DOHH2 (cell line): ENCODE results near the gene NEGR1.

Source experiments
- H3F3A ChIP-seq: fragments of 200-600 bp; sonication (generic), shearing (Covaris generic); 2 replicates; pipeline ENCODE4 v1.6.0; 2016; ENCODE audit warnings: antibody characterized with exemption, mild to moderate bottlenecking; ENCODE audit not compliant: control insufficient read depth, insufficient read depth
- H3K27ac ChIP-seq: fragments of 200-600 bp; sonication (generic); 2 replicates; pipeline ENCODE4 v1.5.1; 2014; ENCODE audit warnings: low read depth, mild to moderate bottlenecking, low read length, moderate library complexity
- H3K27me3 ChIP-seq: fragments of 200-600 bp; sonication (generic); 2 replicates; pipeline ENCODE4 v1.6.1; 2014; ENCODE audit warnings: mild to moderate bottlenecking, low read length, mixed read lengths; ENCODE audit not compliant: control insufficient read depth
- H3K36me3 ChIP-seq: fragments of 200-600 bp; sonication (generic); 2 replicates; pipeline ENCODE4 v1.6.1; 2014; ENCODE audit warnings: mild to moderate bottlenecking, low read length, moderate library complexity, mixed read lengths; ENCODE audit not compliant: control insufficient read depth
- H3K4me1 ChIP-seq: fragments of 200-600 bp; sonication (generic); 2 replicates; pipeline ENCODE4 v1.6.1; 2014; ENCODE audit warnings: mild to moderate bottlenecking, low read length, mixed read lengths; ENCODE audit not compliant: control insufficient read depth
- H3K4me2 ChIP-seq: fragments of 200-600 bp; sonication (generic); 2 replicates; pipeline ENCODE4 v1.6.0; 2014; ENCODE audit warnings: mild to moderate bottlenecking, low read length, moderate library complexity
- H3K4me3 ChIP-seq: fragments of 200-600 bp; sonication (generic); 2 replicates; pipeline ENCODE4 v1.5.1; 2014; ENCODE audit warnings: mild to moderate bottlenecking, low read length, mixed read lengths
- H3K79me2 ChIP-seq: fragments of 200-600 bp; sonication (generic); 2 replicates; pipeline ENCODE4 v1.6.1; 2014; ENCODE audit warnings: mild to moderate bottlenecking, low read length, mixed read lengths; ENCODE audit not compliant: control insufficient read depth
- H3K9me2 ChIP-seq: fragments of 200-600 bp; sonication (generic); replicated peaks from 2 replicates; pipeline ENCODE4 v1.6.1; 2014; ENCODE audit warnings: mild to moderate bottlenecking, low read length, mixed read lengths; ENCODE audit not compliant: control insufficient read depth
- H3K9me3 ChIP-seq: fragments of 200-600 bp; sonication (generic); 2 replicates; pipeline ENCODE4 v1.6.1; 2014; ENCODE audit warnings: antibody characterized with exemption, low read length, mixed read lengths; ENCODE audit not compliant: control insufficient read depth, insufficient read depth
- H4K20me1 ChIP-seq: fragments of 200-600 bp; sonication (generic); 2 replicates; pipeline ENCODE4 v1.6.0; 2014; ENCODE audit warnings: low read depth, mild to moderate bottlenecking, antibody characterized with exemption, low read length, moderate library complexity; ENCODE audit not compliant: control insufficient read depth, insufficient read depth
- EZH2phosphoT487 ChIP-seq: fragments of 200-600 bp; sonication (generic); IDR thresholded peaks from 2 replicates; pipeline ENCODE4 v1.6.1; 2017; ENCODE audit warnings: borderline replicate concordance, mild to moderate bottlenecking, antibody characterized with exemption, low read length, moderate library complexity, mixed read lengths
- TF ChIP-seq, protein P1 (sequence below): fragments of 200-600 bp; sonication (generic); IDR thresholded peaks from one replicate; pipeline ENCODE4 v1.5.1; 2014; ENCODE audit warnings: antibody characterized with exemption, mild to moderate bottlenecking, low read depth, low read length; ENCODE audit not compliant: poor library complexity, severe bottlenecking

NEGR1 gene

DNA sequence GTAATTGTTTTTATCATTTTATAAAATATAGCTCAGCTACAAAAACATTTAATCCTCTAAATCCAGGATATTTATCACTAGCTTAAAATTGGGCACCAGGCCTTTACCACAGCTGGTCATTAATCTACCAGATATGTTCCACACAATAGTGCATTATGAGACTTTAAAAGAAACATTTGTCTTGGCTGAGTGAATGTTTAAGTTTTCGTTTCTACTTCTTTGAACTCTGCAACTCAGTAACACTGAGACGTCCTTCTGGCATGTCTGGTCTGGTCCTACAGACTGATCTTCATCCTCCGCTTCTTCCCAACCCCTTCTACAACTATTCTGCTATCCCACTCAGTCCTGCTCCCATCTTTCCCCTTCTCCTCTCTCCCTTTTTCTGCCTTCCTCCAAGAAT, 296.2 kb downstream of the NEGR1 start:
- Histone ChIP-seq H4K20me1 (no peaks in the 10 kb centered on the region), H3K4me3 (no peak overlapping the region), H3K9me3 (no peaks in the 10 kb centered on the region), H3K4me1 (no peaks in the 10 kb centered on the region), H3K36me3 (no peaks in the 10 kb centered on the region), H3K79me2 (no peaks in the 10 kb centered on the region), H3K9me2 (no peaks in the 10 kb centered on the region), H3K27ac (no peak overlapping the region), H3F3A (no peaks in the 10 kb centered on the region), H3K4me2 (no peak overlapping the region), H3K27me3 (no peaks in the 10 kb centered on the region)
- no peak for TF ChIP-seq EZH2phosphoT487
- TF ChIP-seq, protein P1, sequence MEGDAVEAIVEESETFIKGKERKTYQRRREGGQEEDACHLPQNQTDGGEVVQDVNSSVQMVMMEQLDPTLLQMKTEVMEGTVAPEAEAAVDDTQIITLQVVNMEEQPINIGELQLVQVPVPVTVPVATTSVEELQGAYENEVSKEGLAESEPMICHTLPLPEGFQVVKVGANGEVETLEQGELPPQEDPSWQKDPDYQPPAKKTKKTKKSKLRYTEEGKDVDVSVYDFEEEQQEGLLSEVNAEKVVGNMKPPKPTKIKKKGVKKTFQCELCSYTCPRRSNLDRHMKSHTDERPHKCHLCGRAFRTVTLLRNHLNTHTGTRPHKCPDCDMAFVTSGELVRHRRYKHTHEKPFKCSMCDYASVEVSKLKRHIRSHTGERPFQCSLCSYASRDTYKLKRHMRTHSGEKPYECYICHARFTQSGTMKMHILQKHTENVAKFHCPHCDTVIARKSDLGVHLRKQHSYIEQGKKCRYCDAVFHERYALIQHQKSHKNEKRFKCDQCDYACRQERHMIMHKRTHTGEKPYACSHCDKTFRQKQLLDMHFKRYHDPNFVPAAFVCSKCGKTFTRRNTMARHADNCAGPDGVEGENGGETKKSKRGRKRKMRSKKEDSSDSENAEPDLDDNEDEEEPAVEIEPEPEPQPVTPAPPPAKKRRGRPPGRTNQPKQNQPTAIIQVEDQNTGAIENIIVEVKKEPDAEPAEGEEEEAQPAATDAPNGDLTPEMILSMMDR: no peak

DNA sequence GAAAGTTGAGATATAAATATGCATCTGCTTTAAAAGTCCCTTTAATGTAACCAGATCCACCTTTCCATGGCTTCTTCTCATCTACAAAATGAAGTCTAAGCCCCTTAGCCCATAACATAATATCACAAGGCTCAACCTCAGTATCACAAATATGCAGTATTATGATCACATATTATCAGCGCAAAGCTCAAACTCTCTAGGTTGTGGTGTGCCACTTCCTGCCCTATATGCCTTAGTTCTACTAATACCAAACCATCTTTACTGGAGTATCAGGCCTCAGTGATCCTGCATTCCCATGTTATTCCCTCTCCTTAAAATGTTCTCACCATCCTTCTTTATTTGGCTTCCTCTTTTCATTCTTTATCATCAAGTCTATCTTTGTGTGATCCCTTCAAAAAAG, 301.8 kb downstream of the NEGR1 start:
- H3K4me2 ChIP-seq: no peak overlapping the region

DNA sequence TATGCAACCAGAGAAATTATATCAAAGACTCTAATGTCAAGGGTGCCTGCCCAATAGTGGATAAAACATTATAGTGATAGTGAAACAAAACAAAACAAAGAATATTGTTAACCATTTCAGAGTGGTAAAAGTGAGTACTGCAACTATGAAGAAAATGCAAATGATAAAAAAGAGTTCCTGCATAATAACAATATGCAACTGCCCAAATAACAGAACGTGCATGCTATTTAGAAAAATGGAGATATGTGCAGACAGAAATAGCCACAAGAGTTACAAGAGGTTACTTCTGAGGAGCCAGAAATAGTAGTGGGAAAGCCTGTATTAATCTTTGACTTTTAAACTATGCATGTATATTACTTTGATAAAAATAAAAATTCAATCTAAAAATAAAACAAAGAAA, 302.5 kb downstream of the NEGR1 start:
- Histone ChIP-seq H3F3A (no peaks in the 10 kb centered on the region), H3K36me3 (no peaks in the 10 kb centered on the region), H3K4me3 (no peak overlapping the region), H3K9me2 (no peaks in the 10 kb centered on the region), H3K4me1 (no peaks in the 10 kb centered on the region), H3K79me2 (no peaks in the 10 kb centered on the region), H4K20me1 (no peaks in the 10 kb centered on the region), H3K4me2 (no peak overlapping the region), H3K27me3 (no peaks in the 10 kb centered on the region), H3K9me3 (no peaks in the 10 kb centered on the region), H3K27ac (no peak overlapping the region)
- TF ChIP-seq, protein P1: no peak
- TF ChIP-seq EZH2phosphoT487: no peak

More for the DNA sequence above, 301.8 kb downstream of the NEGR1 start:
- H3K27me3 ChIP-seq: no peaks in the 10 kb centered on the region
- H3K79me2 ChIP-seq: no peaks in the 10 kb centered on the region
- H3F3A ChIP-seq: no peaks in the 10 kb centered on the region
- no peaks in the 10 kb centered on the region for H3K4me1 ChIP-seq
- no peaks in the 10 kb centered on the region for H3K36me3 ChIP-seq
- TF ChIP-seq, protein P1: no peak
- no peak for TF ChIP-seq EZH2phosphoT487
- no peaks in the 10 kb centered on the region for H4K20me1 ChIP-seq
- H3K9me2 ChIP-seq: no peaks in the 10 kb centered on the region
- H3K9me3 ChIP-seq: no peaks in the 10 kb centered on the region
- no peak overlapping the region for H3K27ac ChIP-seq
- no peak overlapping the region for H3K4me3 ChIP-seq

- no peaks in the 10 kb centered on the region for H3F3A ChIP-seq
- H3K4me2 ChIP-seq: no peak overlapping the region
- H3K79me2 ChIP-seq: no peaks in the 10 kb centered on the region
- no peaks in the 10 kb centered on the region for H3K9me2 ChIP-seq
- no peaks in the 10 kb centered on the region for H3K9me3 ChIP-seq
- no peaks in the 10 kb centered on the region for H4K20me1 ChIP-seq
- no peak for TF ChIP-seq EZH2phosphoT487
- TF ChIP-seq, protein P1: no peak
- no peaks in the 10 kb centered on the region for H3K36me3 ChIP-seq
- no peak overlapping the region for H3K27ac ChIP-seq
- H3K4me3 ChIP-seq: no peak overlapping the region
- H3K27me3 ChIP-seq: no peaks in the 10 kb centered on the region
- H3K4me1 ChIP-seq: no peaks in the 10 kb centered on the region
Measured at GRCh38 chr1:71967670-71968069, 314.7 kb downstream of the NEGR1 start.
